Mesenchymal stem cell (in vitro differentiated cells and primary cell): Measurements from ENCODE around the gene E2F2.

Source experiments
- DNase-seq: peaks from one replicate; pipeline ENCODE4 v3.0.0-alpha.2; 2013
- H2AFZ ChIP-seq: one replicate; pipeline ENCODE4 v1.6.1; 2013; ENCODE audit warnings: low read depth, mild to moderate bottlenecking, control low read depth, inconsistent platforms, low read length, moderate library complexity
- H2AK5ac ChIP-seq: 2 replicates; pipeline ENCODE4 v1.6.1; 2013; ENCODE audit warnings: low read length, moderate library complexity, mild to moderate bottlenecking, inconsistent platforms; ENCODE audit not compliant: severe bottlenecking
- H2BK120ac ChIP-seq: one replicate; pipeline ENCODE4 v1.6.1; 2013; ENCODE audit warnings: low read depth, mild to moderate bottlenecking, inconsistent platforms, low read length, moderate library complexity
- H2BK12ac ChIP-seq, 2 experiments: one replicate each; pipeline ENCODE4 v1.6.1; 2013; ENCODE audit warnings: inconsistent platforms in 2 of 2, low read length in 2 of 2, mild to moderate bottlenecking in 2 of 2, moderate library complexity in 2 of 2, control low read depth in 1 of 2
- H2BK15ac ChIP-seq: one replicate; pipeline ENCODE4 v1.6.1; 2013; ENCODE audit warnings: mild to moderate bottlenecking, low read depth, inconsistent platforms; ENCODE audit not compliant: poor library complexity, severe bottlenecking
- H2BK5ac ChIP-seq: 2 replicates; pipeline ENCODE4 v1.6.1; 2013; ENCODE audit warnings: low read depth, mild to moderate bottlenecking, low read length, control low read depth, inconsistent platforms; ENCODE audit not compliant: poor library complexity, severe bottlenecking
- H3K14ac ChIP-seq, 2 experiments: one replicate each; pipeline ENCODE4 v1.6.1; 2013; ENCODE audit warnings: inconsistent platforms in 2 of 2, low read length in 2 of 2, control low read depth in 1 of 2, mild to moderate bottlenecking in 1 of 2, moderate library complexity in 1 of 2
- H3K18ac ChIP-seq, 2 experiments: one replicate each; pipeline ENCODE4 v1.6.1; 2013; ENCODE audit warnings: inconsistent platforms in 2 of 2, low read length in 2 of 2, control low read depth in 1 of 2, low read depth in 1 of 2, mild to moderate bottlenecking in 1 of 2
- H3K23ac ChIP-seq, 2 experiments: one replicate each; pipeline ENCODE4 v1.6.1; 2013; ENCODE audit warnings: inconsistent platforms in 2 of 2, low read length in 2 of 2, mild to moderate bottlenecking in 2 of 2, moderate library complexity in 2 of 2, control low read depth in 1 of 2
- H3K27ac ChIP-seq: 2 replicates; pipeline ENCODE4 v1.5.1; 2013; ENCODE audit warnings: mild to moderate bottlenecking, moderate library complexity, low read length, control low read depth, inconsistent platforms; ENCODE audit not compliant: poor library complexity, severe bottlenecking
- H3K27me3 ChIP-seq, 2 experiments: 2 replicates each; pipeline versions ENCODE4 v1.6.1 to v1.7.0; 2013; ENCODE audit warnings: low read length in 2 of 2, mild to moderate bottlenecking in 2 of 2, moderate library complexity in 2 of 2, control low read depth in 1 of 2, inconsistent platforms in 1 of 2; ENCODE audit not compliant: control insufficient read depth in 1 of 2, insufficient read depth in 1 of 2
- H3K36me3 ChIP-seq, 2 experiments: 2 replicates each; pipeline versions ENCODE4 v1.6.1 to v1.7.0; 2013; ENCODE audit warnings: low read length in 2 of 2, control low read depth in 1 of 2, inconsistent platforms in 1 of 2, low read depth in 1 of 2, mild to moderate bottlenecking in 1 of 2; ENCODE audit not compliant: insufficient read depth in 2 of 2, control insufficient read depth in 1 of 2
- H3K4ac ChIP-seq, 2 experiments: one replicate each; pipeline ENCODE4 v1.6.1; 2013; ENCODE audit warnings: inconsistent platforms in 2 of 2, low read length in 2 of 2, mild to moderate bottlenecking in 2 of 2, moderate library complexity in 2 of 2, control low read depth in 1 of 2, low read depth in 1 of 2
- H3K4me1 ChIP-seq: 2 replicates; pipeline ENCODE4 v1.6.1; 2013; ENCODE audit warnings: low read depth, low read length, control low read depth; ENCODE audit not compliant: control insufficient read depth, insufficient read depth
- H3K4me2 ChIP-seq: 2 replicates; pipeline ENCODE4 v1.6.1; 2013; ENCODE audit warnings: low read length, mild to moderate bottlenecking, inconsistent platforms; ENCODE audit not compliant: poor library complexity, severe bottlenecking
- H3K4me3 ChIP-seq, 2 experiments: 2 replicates each; pipeline versions ENCODE4 v1.5.1 to v1.7.0; 2013; ENCODE audit warnings: low read length in 2 of 2, mild to moderate bottlenecking in 2 of 2, control low read depth in 1 of 2, low read depth in 1 of 2; ENCODE audit not compliant: insufficient read depth in 1 of 2
- H3K79me1 ChIP-seq: replicated peaks from 2 replicates; pipeline ENCODE4 v1.6.1; 2013; ENCODE audit warnings: mild to moderate bottlenecking, control low read depth, low read length, inconsistent platforms; ENCODE audit not compliant: poor library complexity, severe bottlenecking
- H3K9ac ChIP-seq: 2 replicates; pipeline ENCODE4 v1.7.0; 2013; ENCODE audit warnings: mild to moderate bottlenecking, low read length, moderate library complexity
- H3K9me3 ChIP-seq: 2 replicates; pipeline ENCODE4 v1.7.0; 2013; ENCODE audit warnings: mild to moderate bottlenecking, low read length; ENCODE audit not compliant: control insufficient read depth
- H4K8ac ChIP-seq: one replicate; pipeline ENCODE4 v1.6.1; 2013; ENCODE audit warnings: inconsistent platforms, mild to moderate bottlenecking, low read length, moderate library complexity
- H4K91ac ChIP-seq: one replicate; pipeline ENCODE4 v1.6.1; 2013; ENCODE audit warnings: mild to moderate bottlenecking, low read length, inconsistent platforms
- WGBS: methylation state at CpG from one replicate; pipeline ENCODE4 v1.1.7; 2013; ENCODE audit warnings: mixed read lengths; 5-methylcytosine and 5-hydroxymethylcytosine counted together

The E2F2 gene

GRCh38 chr1:23483321-23484252 is 47.4 kb downstream of the E2F2 start, which contains the start of gene ASAP3:
TSS of gene ASAP3 (minus strand) at chr1:23484179. CDS start at chr1:23484133, 46 bp downstream.
- H3K23ac ChIP-seq, result peak within 1 kb of the TSS; percentile 47 to 81
- H4K91ac ChIP-seq, result peak within 1 kb of the TSS; percentile 72
- H3K9me3 ChIP-seq, result no peaks in the 10 kb centered on the region
- H3K14ac ChIP-seq, result peak within 1 kb of the TSS in 1 of 2 experiments; percentile 93
- peaks cover 0 to 17% of the 10 kb centered on the region in 2 experiments for H3K36me3 ChIP-seq
- peak within 1 kb of the TSS; percentile 53 to 92 for H2BK12ac ChIP-seq
- peak within 1 kb of the TSS; percentile 74 for H2AFZ ChIP-seq
- peak within 1 kb of the TSS; percentile 80 for H2BK120ac ChIP-seq
- H3K79me1 ChIP-seq, result peaks cover 24% of the 10 kb centered on the region
- H4K8ac ChIP-seq, result peak within 1 kb of the TSS; percentile 95
- peaks cover 0 to 5% of the 10 kb centered on the region in 2 experiments for H3K27me3 ChIP-seq
- H3K9ac ChIP-seq, result peak within 1 kb of the TSS; percentile 92
- H3K4me1 ChIP-seq, result peaks cover 15% of the 10 kb centered on the region
- peak within 1 kb of the TSS; percentile 88 for H3K27ac ChIP-seq
- DNase-seq, result peak; percentile 44
- no peak within 1 kb of the TSS for H2BK5ac ChIP-seq
- peak within 1 kb of the TSS; percentile 80 for H3K4me2 ChIP-seq
- H3K4ac ChIP-seq, result peak within 1 kb of the TSS in 1 of 2 experiments; percentile 88
- H2AK5ac ChIP-seq, result no peak within 1 kb of the TSS
- peak within 1 kb of the TSS; percentile 87 to 99 for H3K4me3 ChIP-seq
- peak within 1 kb of the TSS; percentile 62 for H2BK15ac ChIP-seq
- H3K18ac ChIP-seq, result peak within 1 kb of the TSS; percentile 84 to 94
- under 1% methylated on average over 40 of the region's 84 CpGs for WGBS

GRCh38 chr1:23481904-23482303 is 49.1 kb downstream of the E2F2 start:
- Histone ChIP-seq H3K27ac (no peak overlapping the region), H3K79me1 (peaks cover 30% of the 10 kb centered on the region), H3K4me2 (no peak overlapping the region), H2BK120ac (no peak overlapping the region), H3K4me1 (peaks cover 15% of the 10 kb centered on the region), H3K36me3 (peaks cover 4 to 24% of the 10 kb centered on the region in 2 experiments), H3K4me3 (peak overlapping the region in 1 of 2 experiments; percentile 99), H3K9ac (peak overlapping the region; percentile 55), H2AK5ac (no peak overlapping the region), H2AFZ (no peak overlapping the region), H3K18ac (no peak overlapping the region), H4K8ac (no peak overlapping the region), H3K23ac (no peak overlapping the region), H2BK12ac (no peak overlapping the region), H3K27me3 (no peaks in the 10 kb centered on the region), H3K14ac (no peak overlapping the region), H4K91ac (no peak overlapping the region), H3K9me3 (no peaks in the 10 kb centered on the region), H3K4ac (no peak overlapping the region), H2BK15ac (no peak overlapping the region), H2BK5ac (no peak overlapping the region)
- WGBS, result 100% methylated on average over 5 of the region's 6 CpGs
- DNase-seq, result no peak

GRCh38 chr1:23481026-23481597 is 49.9 kb downstream of the E2F2 start:
- Histone ChIP-seq H4K91ac (no peak overlapping the region), H2AK5ac (no peak overlapping the region), H3K4ac (no peak overlapping the region), H2BK120ac (no peak overlapping the region), H3K9ac (peak overlapping the region; percentile 79), H3K4me1 (peaks cover 15% of the 10 kb centered on the region), H3K23ac (no peak overlapping the region), H3K14ac (no peak overlapping the region), H2BK12ac (no peak overlapping the region), H2AFZ (no peak overlapping the region), H3K36me3 (peaks cover 4 to 24% of the 10 kb centered on the region in 2 experiments), H4K8ac (no peak overlapping the region), H3K4me2 (no peak overlapping the region), H3K27me3 (no peaks in the 10 kb centered on the region), H3K4me3 (peak overlapping the region in 1 of 2 experiments; percentile 99), H3K27ac (no peak overlapping the region), H3K9me3 (no peaks in the 10 kb centered on the region), H3K18ac (no peak overlapping the region), H2BK15ac (no peak overlapping the region), H2BK5ac (no peak overlapping the region), H3K79me1 (peaks cover 33% of the 10 kb centered on the region)
- 96% methylated on average over 6 of the region's 7 CpGs for WGBS
- DNase-seq, result no peak
